Muscle of leg (tissue), 11 donors: ENCODE measurements around the gene OPN1LW. TPM values are rescaled to one million over a fixed set of nuclear protein-coding genes. Genes with fewer than 3 reads are reported as not detected.
"Not testable (repeated sequence)": the region's sequence is repeated elsewhere in the genome, so short reads cannot be mapped to it uniquely, and the experiment has no call there.

ENCODE experiments used
- DNase-seq: peaks from one replicate; pipeline ENCODE4 v3.0.0; 2013
- H3K27ac ChIP-seq: one replicate; pipeline ENCODE4 v1.5.1; 2013; ENCODE audit warnings: mild to moderate bottlenecking, low read length, control low read depth
- H3K27me3 ChIP-seq: one replicate; pipeline ENCODE4 v1.6.1; 2013; ENCODE audit warnings: low read length; ENCODE audit not compliant: control insufficient read depth, insufficient read depth
- H3K36me3 ChIP-seq: one replicate; pipeline ENCODE4 v1.6.1; 2013; ENCODE audit warnings: low read length; ENCODE audit not compliant: control insufficient read depth, insufficient read depth
- H3K4me1 ChIP-seq: one replicate; pipeline ENCODE4 v1.6.1; 2013; ENCODE audit warnings: low read length; ENCODE audit not compliant: control insufficient read depth, insufficient read depth
- H3K4me3 ChIP-seq: one replicate; pipeline ENCODE4 v1.5.1; 2013; ENCODE audit warnings: low read length, control low read depth
- H3K9me3 ChIP-seq: replicated peaks from 2 replicates; pipeline ENCODE4 v1.6.1; 2013; ENCODE audit warnings: low read depth, low read length; ENCODE audit not compliant: control insufficient read depth
- WGBS: methylation state at CpG from one replicate; pipeline ENCODE4 v1.1.5; 2013; ENCODE audit warnings: missing lambda C conversion rate; ENCODE audit not compliant: insufficient coverage; 5-methylcytosine and 5-hydroxymethylcytosine counted together
- polyA plus RNA-seq, 8 donors: library from polyadenylated mRNA; unstranded; fragments of 120-200 nt; gene quantifications; one replicate each; pipeline versions ENCODE4 v1.2.1 to v1.2.3, GENCODE V29; 2013; ENCODE audit warnings: inconsistent platforms in 1 of 8, low replicate concordance in 1 of 8; ENCODE audit not compliant: insufficient read length in 8 of 8, insufficient read depth in 1 of 8
- total RNA-seq: library from RNA; stranded (reverse); fragments of 120-200 nt; gene quantifications from one replicate; pipeline ENCODE4 v1.2.4, GENCODE V29; 2013

The OPN1LW gene
- total and polyA plus RNA-seq, 9 donors, result not detected

DNA sequence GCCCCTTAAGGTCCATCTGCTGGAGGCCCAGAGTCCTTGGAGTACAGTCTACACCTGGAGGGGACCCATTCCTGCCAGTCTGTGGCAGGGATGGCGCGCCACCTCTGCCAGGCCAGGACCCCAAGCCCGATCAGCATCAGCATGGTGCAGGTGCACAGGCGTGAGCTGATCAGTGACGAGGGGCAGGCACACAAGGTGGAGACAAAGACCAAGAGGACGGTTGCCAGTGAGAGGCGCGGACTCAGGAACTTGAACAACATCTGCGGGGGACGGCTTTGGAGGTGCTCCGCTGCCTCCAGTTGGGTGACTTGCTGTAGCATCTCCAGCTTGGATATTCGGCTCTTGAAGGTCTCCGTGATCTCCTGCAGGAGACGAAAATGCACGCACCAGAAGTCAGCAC lies 52.4 kb downstream of the OPN1LW start:
- not testable (repeated sequence) for DNase-seq, H3K36me3 ChIP-seq, H3K4me3 ChIP-seq, H3K27ac ChIP-seq, H3K9me3 ChIP-seq, H3K4me1 ChIP-seq, H3K27me3 ChIP-seq
- WGBS, result no CpG with 5 or more reads among the region's 15 CpGs

Other genes starting within 250 kb of the OPN1LW start
- 0.84 TPM for gene AVPR2, start 239.6 kb upstream of the OPN1LW start, total RNA-seq
- 1 to 10 TPM in 2 of 8 donors, under 1 TPM in 6; 0.49 to 1.2 (median 0.79) TPM for gene AVPR2, start 239.6 kb upstream of the OPN1LW start, polyA plus RNA-seq
- gene ARHGAP4, start 218.0 kb upstream of the OPN1LW start, total RNA-seq, result 15.5 TPM
- 10 to 100 TPM; 15.1 to 30.8 (median 22.2) TPM for gene ARHGAP4, start 218.0 kb upstream of the OPN1LW start, polyA plus RNA-seq
- gene NAA10, start 209.2 kb upstream of the OPN1LW start, total RNA-seq, result 42.8 TPM
- 10 to 100 TPM; 62.6 to 77.5 (median 65.7) TPM for gene NAA10, start 209.2 kb upstream of the OPN1LW start, polyA plus RNA-seq
- gene RENBP, start 199.6 kb upstream of the OPN1LW start, total RNA-seq, result 3.1 TPM
- gene RENBP, start 199.6 kb upstream of the OPN1LW start, polyA plus RNA-seq, result 1 to 10 TPM; 3.2 to 7.2 (median 4.4) TPM
- gene HCFC1, start 172.4 kb upstream of the OPN1LW start, total RNA-seq, result 12.8 TPM
- 10 to 100 TPM; 25.7 to 47.1 (median 34.7) TPM for gene HCFC1, start 172.4 kb upstream of the OPN1LW start, polyA plus RNA-seq
- 5.2 TPM for gene TMEM187, start 171.5 kb upstream of the OPN1LW start, total RNA-seq
- 1 to 10 TPM; 3.3 to 6.8 (median 5.9) TPM for gene TMEM187, start 171.5 kb upstream of the OPN1LW start, polyA plus RNA-seq
- 20.7 TPM for gene IRAK1, start 124.3 kb upstream of the OPN1LW start, total RNA-seq
- gene IRAK1, start 124.3 kb upstream of the OPN1LW start, polyA plus RNA-seq, result 10 to 100 TPM; 52.0 to 62.8 (median 54.9) TPM
- 18.6 TPM for gene MECP2, start 46.5 kb upstream of the OPN1LW start, total RNA-seq
- gene MECP2, start 46.5 kb upstream of the OPN1LW start, polyA plus RNA-seq, result 10 to 100 TPM; 17.5 to 24.0 (median 20.9) TPM
- gene OPN1MW, start 38.4 kb downstream of the OPN1LW start, total RNA-seq, result not detected
- not detected for gene OPN1MW, start 38.4 kb downstream of the OPN1LW start, polyA plus RNA-seq
- not detected for gene OPN1MW2, start 75.5 kb downstream of the OPN1LW start, total RNA-seq
- gene OPN1MW2, start 75.5 kb downstream of the OPN1LW start, polyA plus RNA-seq, result not detected
- not detected for gene OPN1MW3, start 113.3 kb downstream of the OPN1LW start, total RNA-seq
- not detected for gene OPN1MW3, start 113.3 kb downstream of the OPN1LW start, polyA plus RNA-seq
- not detected for gene TEX28, start 150.9 kb downstream of the OPN1LW start, total RNA-seq
- gene TEX28, start 150.9 kb downstream of the OPN1LW start, polyA plus RNA-seq, result not detected
- gene TKTL1, start 151.6 kb downstream of the OPN1LW start, total RNA-seq, result 0.27 TPM
- under 1 TPM; 0.15 to 0.73 (median 0.29) TPM for gene TKTL1, start 151.6 kb downstream of the OPN1LW start, polyA plus RNA-seq
- 212 TPM for gene FLNA, start 230.4 kb downstream of the OPN1LW start, total RNA-seq
- gene FLNA, start 230.4 kb downstream of the OPN1LW start, polyA plus RNA-seq, result 100 to 1,000 TPM; 329 to 450 (median 367) TPM
- 8.7 TPM for gene EMD, start 235.1 kb downstream of the OPN1LW start, total RNA-seq
- 10 to 100 TPM; 48.8 to 66.7 (median 57.4) TPM for gene EMD, start 235.1 kb downstream of the OPN1LW start, polyA plus RNA-seq